Stomach smooth muscle (tissue), 2 donors: ENCODE results near the gene CNGB1.

Experiments used
- H3K27ac ChIP-seq: one replicate; pipeline ENCODE4 v1.7.0; 2013; ENCODE audit warnings: mild to moderate bottlenecking, low read length, inconsistent platforms
- H3K27me3 ChIP-seq, 2 donors: one replicate each; pipeline ENCODE4 v1.7.0; 2013; ENCODE audit warnings: low read length in 2 of 2; ENCODE audit not compliant: insufficient read depth in 2 of 2, control insufficient read depth in 1 of 2
- H3K36me3 ChIP-seq, 2 donors: one replicate each; pipeline ENCODE4 v1.7.0; 2013; ENCODE audit warnings: low read length in 2 of 2; ENCODE audit not compliant: control insufficient read depth in 2 of 2, insufficient read depth in 2 of 2
- H3K4me1 ChIP-seq: one replicate; pipeline ENCODE4 v1.7.0; 2013; ENCODE audit warnings: low read length; ENCODE audit not compliant: control insufficient read depth, insufficient read depth
- H3K4me3 ChIP-seq, 2 donors: one replicate each; pipeline ENCODE4 v1.7.0; 2013; ENCODE audit warnings: low read length in 2 of 2
- H3K9ac ChIP-seq, 2 donors: one replicate each; pipeline ENCODE4 v1.7.0; 2013; ENCODE audit warnings: low read length in 2 of 2, mild to moderate bottlenecking in 1 of 2
- H3K9me3 ChIP-seq, 2 donors: one replicate each; pipeline ENCODE4 v1.7.0; 2013; ENCODE audit warnings: low read length in 2 of 2; ENCODE audit not compliant: control insufficient read depth in 2 of 2
- donor health status: healthy.
- donor health status: Pancreatic carcinoma.

CNGB1 gene

DNA sequence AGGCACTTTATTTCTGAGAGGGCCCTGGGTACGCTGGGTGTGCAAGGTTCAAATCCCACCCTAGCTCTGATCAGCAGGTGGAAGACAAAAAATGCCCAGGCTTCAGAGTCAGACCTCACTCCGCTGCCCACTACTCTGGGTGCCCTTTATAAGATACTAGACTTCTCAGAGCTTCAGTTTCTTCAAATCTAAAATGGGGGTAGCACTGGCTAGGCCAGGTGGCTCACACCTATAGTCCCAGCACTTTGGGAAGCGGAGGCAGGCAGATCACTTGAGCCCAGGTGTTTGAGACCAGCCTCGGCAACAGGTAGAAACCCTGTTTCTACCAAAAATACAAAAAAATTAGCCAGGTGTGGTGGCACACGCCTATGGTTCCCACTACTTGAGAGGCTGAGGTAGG, 32.0 kb upstream of the CNGB1 start:
- peaks cover 27% of the 10 kb centered on the region for H3K4me1 ChIP-seq
- H3K36me3 ChIP-seq, result peaks cover 3 to 4% of the 10 kb centered on the region in 2 donors
- H3K4me3 ChIP-seq, result no peak overlapping the region
- H3K27me3 ChIP-seq, result no peaks in the 10 kb centered on the region
- H3K27ac ChIP-seq, result no peak overlapping the region
- no peak overlapping the region for H3K9ac ChIP-seq
- no peaks in the 10 kb centered on the region for H3K9me3 ChIP-seq

DNA sequence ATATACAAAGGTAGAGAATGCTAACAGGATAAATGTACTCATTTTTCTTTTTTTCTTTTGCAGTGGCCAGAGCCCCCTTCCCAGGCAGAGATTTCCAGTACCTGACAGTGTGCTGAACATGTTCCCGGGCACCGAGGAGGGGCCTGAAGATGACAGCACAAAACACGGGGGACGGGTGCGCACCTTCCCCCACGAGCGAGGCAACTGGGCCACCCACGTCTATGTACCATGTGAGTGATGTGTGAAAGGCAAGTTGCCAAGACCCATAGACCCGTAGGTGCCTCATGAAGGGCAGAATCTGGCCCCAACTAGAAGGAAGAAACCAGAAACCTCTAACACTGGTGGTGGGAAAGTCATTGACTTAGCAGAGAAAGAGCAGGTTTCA, 31.5 kb upstream of the CNGB1 start:
- Histone ChIP-seq H3K4me1 (peaks cover 27% of the 10 kb centered on the region), H3K4me3 (no peak overlapping the region), H3K9me3 (no peaks in the 10 kb centered on the region), H3K36me3 (peaks cover 7 to 8% of the 10 kb centered on the region in 2 donors), H3K27me3 (no peaks in the 10 kb centered on the region), H3K27ac (no peak overlapping the region), H3K9ac (no peak overlapping the region)

DNA sequence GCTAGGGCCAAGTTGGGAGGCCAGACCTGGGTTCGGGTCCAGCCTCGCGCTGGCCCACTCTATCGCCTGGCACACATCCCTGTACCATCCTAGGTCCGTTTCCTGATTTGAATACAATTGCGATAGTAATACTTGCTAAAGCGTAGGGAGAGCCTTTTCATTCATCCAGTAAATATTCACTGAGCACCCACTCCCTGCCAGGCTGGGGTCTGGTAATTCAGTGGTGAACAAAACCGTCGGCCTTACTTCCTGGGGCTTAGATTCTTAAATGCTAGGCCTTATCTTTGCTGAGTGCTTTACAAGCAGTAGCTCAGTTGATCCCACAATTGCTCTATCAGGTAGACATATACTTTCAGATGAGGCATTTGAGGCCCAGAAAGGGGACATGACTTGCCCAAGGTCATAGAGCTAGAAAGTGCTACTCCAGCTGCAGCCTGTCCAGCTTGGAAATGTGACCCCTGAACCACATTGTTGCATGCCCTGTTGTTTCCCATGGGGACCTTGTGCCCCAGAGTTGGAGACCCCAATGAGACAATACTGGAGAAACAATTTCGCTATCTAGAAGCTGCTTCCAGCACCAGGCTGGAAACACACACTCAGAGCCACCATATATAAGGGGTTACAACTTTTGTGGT, 31.0 kb upstream of the CNGB1 start:
- Histone ChIP-seq H3K27me3 (no peaks in the 10 kb centered on the region), H3K4me3 (peak overlapping the region; percentile 71 to 86), H3K36me3 (peaks cover 11 to 13% of the 10 kb centered on the region in 2 donors), H3K27ac (no peak overlapping the region), H3K9ac (peak overlapping the region; percentile 51 to 80), H3K9me3 (no peaks in the 10 kb centered on the region), H3K4me1 (peaks cover 27% of the 10 kb centered on the region)

DNA sequence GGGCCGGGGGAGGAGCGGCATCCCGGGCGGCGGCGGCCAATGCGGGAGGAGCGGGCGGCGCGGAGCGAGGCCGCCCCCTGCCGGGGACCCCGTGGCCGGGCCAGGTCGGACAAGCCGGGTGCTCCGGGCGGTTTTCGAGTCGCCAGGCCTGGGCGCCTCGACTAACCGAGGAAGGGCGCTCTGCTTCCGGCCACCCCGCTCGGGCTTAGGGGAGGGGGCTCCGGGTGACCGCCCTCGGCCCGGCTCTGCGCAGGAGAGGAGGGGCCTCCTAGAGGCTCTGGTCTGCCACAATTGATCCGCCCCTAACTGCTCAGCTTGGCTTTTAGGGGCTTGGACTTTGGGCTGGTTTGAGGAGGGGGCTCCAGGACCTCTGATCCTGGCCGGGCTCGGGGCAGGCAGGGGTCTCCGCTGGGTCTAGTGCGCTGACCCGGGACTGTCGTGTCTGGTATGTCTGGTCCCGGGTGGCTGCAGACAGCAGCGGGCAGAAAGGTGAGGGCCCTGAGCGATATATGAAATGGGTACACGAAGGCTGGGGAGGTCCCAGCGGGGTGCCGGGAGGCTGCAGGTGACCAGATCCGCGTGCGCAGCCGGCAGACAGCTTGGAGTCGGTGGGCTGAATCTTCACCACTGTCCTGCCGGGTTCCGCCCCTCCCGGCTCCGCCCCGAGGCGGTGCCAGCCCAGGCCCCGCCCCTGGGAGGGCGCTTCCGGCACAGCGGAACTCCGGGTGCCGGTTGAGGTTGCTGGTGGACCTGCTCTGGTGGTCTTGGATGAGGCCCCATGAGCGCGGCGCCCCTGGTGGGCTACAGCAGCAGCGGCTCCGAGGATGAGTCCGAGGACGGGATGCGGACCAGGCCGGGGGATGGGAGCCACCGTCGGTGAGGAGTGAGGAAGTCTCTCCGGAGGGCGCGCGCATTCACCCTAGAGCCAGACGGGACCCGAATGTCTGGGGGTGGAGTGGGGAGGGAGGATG, 30.1 kb upstream of the CNGB1 start, which contains the start of gene USB1:
Gene USB1, plus strand, starts transcription at position 702 of the 971 bp plus-strand sequence. Its CDS starts 77 bp downstream, at position 779.
- peaks cover 7 to 22% of the 10 kb centered on the region in 2 donors for H3K36me3 ChIP-seq
- peak within 1 kb of the TSS; percentile 81 for H3K27ac ChIP-seq
- peak within 1 kb of the TSS; percentile 72 to 80 for H3K9ac ChIP-seq
- H3K4me1 ChIP-seq, result peaks cover 27% of the 10 kb centered on the region
- no peaks in the 10 kb centered on the region for H3K9me3 ChIP-seq
- no peaks in the 10 kb centered on the region for H3K27me3 ChIP-seq
- H3K4me3 ChIP-seq, result peak within 1 kb of the TSS; percentile 71 to 86

DNA sequence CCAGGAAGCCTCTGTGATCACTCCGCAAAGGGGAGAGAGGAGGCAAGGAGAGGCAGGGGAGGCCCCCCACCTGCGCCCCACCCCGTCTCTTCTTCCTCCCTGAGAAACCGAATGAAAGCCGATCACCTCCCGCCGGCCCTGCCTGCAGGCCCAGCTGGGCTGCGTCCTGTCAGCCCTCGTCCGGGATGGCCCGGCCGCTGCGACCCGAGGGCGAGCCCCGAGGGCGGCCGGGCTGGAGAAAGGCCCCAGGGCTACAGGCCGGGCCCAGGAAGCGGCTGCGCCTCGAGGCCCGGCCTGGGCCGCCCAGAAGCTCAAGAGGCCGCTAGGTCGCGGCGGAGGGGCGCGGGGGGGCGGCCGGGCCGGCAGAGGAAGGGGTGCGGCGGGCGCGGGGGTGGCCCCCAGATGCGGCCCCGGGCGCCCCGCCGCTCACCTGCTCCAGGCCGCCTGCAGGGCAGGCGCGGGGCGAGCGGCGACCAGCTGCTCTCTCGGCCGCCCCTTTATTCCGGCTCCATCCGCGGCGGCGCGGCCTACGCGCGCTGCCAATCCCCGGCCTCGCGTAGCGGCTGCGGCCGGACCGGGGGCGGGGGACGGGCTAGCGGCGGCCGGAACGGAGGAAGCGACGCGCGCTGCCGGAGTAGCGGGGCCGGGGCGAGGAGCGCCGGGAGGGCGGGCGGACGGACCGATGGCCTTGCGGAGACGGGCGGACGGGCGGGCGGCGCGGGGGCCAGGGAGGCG, 29.2 kb upstream of the CNGB1 start, which contains the start of gene ZNF319:
Gene ZNF319, minus strand, starts transcription at position 702 of the 735 bp plus-strand sequence. CDS start 2,407 bp downstream, outside the sequence.
- Histone ChIP-seq H3K9me3 (no peaks in the 10 kb centered on the region), H3K36me3 (peaks cover 7 to 29% of the 10 kb centered on the region in 2 donors), H3K9ac (peak within 1 kb of the TSS; percentile 79 to 80), H3K4me3 (peak within 1 kb of the TSS; percentile 71 to 86), H3K27me3 (no peaks in the 10 kb centered on the region), H3K4me1 (peaks cover 27% of the 10 kb centered on the region), H3K27ac (peak within 1 kb of the TSS; percentile 81)

DNA sequence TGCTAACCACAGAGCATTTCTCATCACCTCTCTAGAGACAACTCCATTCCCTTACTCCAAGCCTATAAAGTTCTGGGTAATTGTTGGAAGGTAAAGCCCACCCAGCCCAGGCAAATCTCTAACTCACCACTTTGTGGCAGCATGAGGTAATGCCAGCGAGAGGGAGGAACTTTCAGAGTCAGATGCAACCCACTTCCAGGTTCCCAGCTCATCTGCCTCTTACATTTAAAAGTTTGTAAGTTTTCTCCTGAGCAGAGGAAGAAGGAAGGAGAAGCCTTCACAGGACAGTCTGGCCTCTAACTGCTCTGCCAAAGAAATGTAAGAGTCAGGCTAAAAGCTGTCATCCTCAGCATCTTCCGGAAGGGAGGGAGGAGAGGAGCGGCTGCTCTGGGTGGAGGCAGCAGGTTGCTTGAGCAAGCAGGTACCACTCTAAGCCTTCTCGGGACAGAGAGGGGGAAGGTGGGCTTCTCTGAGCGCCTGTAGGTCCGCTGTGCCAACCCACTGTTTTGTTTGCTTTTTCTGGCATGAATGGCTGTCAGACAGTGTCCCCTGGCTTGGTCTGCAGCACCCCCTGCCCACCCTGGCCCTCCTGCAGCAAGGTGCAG, 28.5 kb upstream of the CNGB1 start:
- Histone ChIP-seq H3K36me3 (peaks cover 7 to 30% of the 10 kb centered on the region in 2 donors), H3K4me1 (peaks cover 27% of the 10 kb centered on the region), H3K4me3 (peak overlapping the region; percentile 56 to 86), H3K9ac (peak overlapping the region; percentile 72 to 79), H3K27me3 (no peaks in the 10 kb centered on the region), H3K9me3 (no peaks in the 10 kb centered on the region), H3K27ac (peak overlapping the region; percentile 31)

GRCh38 chr16:57998992-57999365, 28.1 kb upstream of the CNGB1 start:
- no peak overlapping the region for H3K27ac ChIP-seq
- peak overlapping the region in 1 of 2 donors; percentile 86 for H3K4me3 ChIP-seq
- H3K9me3 ChIP-seq, result no peaks in the 10 kb centered on the region
- H3K4me1 ChIP-seq, result peaks cover 27% of the 10 kb centered on the region
- H3K27me3 ChIP-seq, result no peaks in the 10 kb centered on the region
- H3K9ac ChIP-seq, result peak overlapping the region; percentile 72 to 79
- H3K36me3 ChIP-seq, result peaks cover 7 to 34% of the 10 kb centered on the region in 2 donors

DNA sequence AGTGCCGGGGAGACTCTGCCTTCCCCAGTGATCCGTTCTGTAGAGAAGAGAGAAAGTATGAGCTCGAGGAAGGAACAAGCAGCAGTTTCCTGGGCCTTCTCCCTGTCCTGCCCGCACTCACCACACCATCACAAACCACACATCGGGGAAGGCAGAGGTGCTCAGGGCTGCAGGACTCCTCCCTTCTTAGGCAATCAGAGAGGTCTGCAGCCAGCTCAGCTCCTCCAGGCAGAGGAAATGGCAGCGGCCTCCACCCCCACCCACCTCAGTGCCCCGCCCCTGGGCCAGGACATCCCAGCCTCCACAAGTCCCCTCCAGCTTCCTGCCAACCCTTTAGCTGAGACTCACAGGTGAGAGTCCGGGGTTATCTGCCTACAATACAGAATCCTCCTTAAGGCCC, 27.6 kb upstream of the CNGB1 start:
- Histone ChIP-seq H3K4me3 (no peak overlapping the region), H3K27me3 (no peaks in the 10 kb centered on the region), H3K9ac (peak overlapping the region; percentile 72 to 79), H3K4me1 (peaks cover 27% of the 10 kb centered on the region), H3K36me3 (peaks cover 7 to 37% of the 10 kb centered on the region in 2 donors), H3K27ac (no peak overlapping the region), H3K9me3 (no peaks in the 10 kb centered on the region)

DNA sequence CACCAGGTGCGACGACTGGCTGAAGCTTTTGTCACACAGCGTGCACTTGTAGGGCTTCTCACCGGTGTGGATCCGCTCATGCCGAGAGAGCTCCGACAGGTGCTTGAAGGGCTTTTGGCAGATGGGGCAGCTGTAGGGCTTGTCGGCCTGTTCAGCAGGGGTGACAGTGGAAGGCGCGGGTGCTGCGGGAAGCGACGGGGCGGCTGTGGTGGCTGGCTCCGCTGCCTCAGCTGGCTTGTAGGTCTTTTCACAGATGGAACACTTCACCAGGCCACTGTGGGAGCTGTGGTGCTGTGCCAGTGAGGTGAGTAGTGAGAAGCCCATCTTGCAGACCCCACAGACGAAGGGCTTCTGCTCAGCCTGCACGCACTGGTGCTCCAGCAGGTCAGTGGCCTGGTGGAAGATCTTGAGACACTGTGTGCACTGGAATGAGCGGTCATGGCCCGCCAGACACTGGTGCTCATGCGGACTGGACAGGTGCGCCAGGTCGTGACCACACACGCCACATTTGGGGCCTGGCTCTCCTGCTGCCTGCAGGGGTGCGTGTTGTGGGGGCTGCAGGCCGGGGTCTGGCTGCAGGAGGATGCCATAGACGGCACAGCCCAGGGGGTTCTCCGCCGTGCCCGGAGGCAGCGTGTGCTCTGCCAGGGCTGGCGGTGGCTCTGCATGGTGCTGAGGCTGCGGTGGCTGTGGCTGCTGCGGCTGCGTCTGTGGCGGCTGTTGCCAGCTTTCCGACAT, 26.8 kb upstream of the CNGB1 start:
- H3K9me3 ChIP-seq, result no peaks in the 10 kb centered on the region
- H3K27me3 ChIP-seq, result no peaks in the 10 kb centered on the region
- peaks cover 7 to 39% of the 10 kb centered on the region in 2 donors for H3K36me3 ChIP-seq
- H3K4me1 ChIP-seq, result peaks cover 27% of the 10 kb centered on the region
- no peak overlapping the region for H3K9ac ChIP-seq
- H3K27ac ChIP-seq, result no peak overlapping the region
- H3K4me3 ChIP-seq, result no peak overlapping the region
